Urinary bladder (tissue), 4 donors: Measurements from ENCODE around the gene MBD3. TPM values are rescaled to one million over a fixed set of nuclear protein-coding genes. Genes with fewer than 3 reads are reported as not detected.

ENCODE experiments used
- DNase-seq: peaks from one replicate; pipeline ENCODE4 v3.0.0-alpha.2; 2015; ENCODE audit errors: extremely low spot score
- H3K27ac ChIP-seq: one replicate; pipeline ENCODE4 v1.5.1; 2013; ENCODE audit warnings: low read depth, mild to moderate bottlenecking, moderate library complexity
- H3K36me3 ChIP-seq: one replicate; pipeline ENCODE4 v1.6.1; 2013; ENCODE audit warnings: mild to moderate bottlenecking, moderate library complexity; ENCODE audit not compliant: insufficient read depth
- H3K4me1 ChIP-seq: one replicate; pipeline ENCODE4 v1.6.1; 2013; ENCODE audit warnings: mild to moderate bottlenecking, moderate library complexity; ENCODE audit not compliant: insufficient read depth
- H3K4me3 ChIP-seq: one replicate; pipeline ENCODE4 v1.5.1; 2013; ENCODE audit warnings: low read depth, low read length
- WGBS: extraction: QIAGEN DNeasy Blood & Tissue Kit; methylation state at CpG from one replicate; pipeline ENCODE4 v1.1.7; 2013; 5-methylcytosine and 5-hydroxymethylcytosine counted together
- polyA plus RNA-seq: library from polyadenylated mRNA; stranded (reverse); fragments of 200-250 nt; gene quantifications from one replicate; pipeline ENCODE4 v1.2.3, GENCODE V29; 2013
- total RNA-seq: library from RNA; depleted of rRNA; stranded (reverse); fragments of >200 nt; gene quantifications from one replicate; pipeline ENCODE4 v1.2.3, GENCODE V29; 2014
- donor health status: healthy with polysubstance abuse.
- donor health status: healthy.

Gene MBD3
- total and polyA plus RNA-seq, 2 donors = 32.5 to 76.4 TPM

DNA sequence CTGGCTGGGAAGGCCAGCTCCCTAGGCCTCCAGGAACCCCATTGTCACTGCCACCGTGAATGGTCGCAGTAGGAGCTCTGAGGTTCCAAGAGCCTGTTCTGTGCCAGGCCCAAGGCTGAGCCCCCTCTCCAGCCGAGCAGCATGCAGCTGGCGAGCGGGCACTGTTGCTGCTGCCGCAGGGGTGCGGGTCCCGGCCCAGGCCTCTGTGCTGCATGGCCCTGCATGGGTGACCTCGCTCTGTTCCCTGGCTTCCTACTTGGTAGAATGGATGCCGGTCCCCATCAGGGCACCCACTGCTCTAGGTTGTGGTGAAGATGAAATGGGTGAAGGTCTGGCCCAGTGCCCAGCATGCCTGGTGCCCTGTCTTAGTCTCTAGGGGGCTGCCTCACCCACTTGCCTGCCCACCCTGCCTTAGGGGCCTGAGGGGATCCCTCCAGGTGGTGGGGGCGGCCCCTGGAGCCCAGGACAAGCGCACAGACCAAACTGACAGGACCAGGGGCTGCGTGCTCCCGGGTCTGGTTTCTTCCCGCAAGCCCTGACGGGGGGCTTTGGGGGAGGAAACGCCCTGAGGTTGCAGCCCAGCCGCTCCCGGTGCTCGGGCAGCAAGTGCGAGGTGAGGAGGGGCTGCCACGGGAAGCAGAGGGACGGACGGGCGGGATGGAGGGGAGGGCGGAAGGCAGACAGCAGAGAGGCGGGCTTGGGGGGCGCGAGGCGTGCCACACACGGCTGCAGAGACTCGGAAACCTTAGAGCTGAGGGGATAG is 21.3 kb upstream of the MBD3 start:
- peaks cover 5% of the 10 kb centered on the region for H3K36me3 ChIP-seq
- no peak overlapping the region for H3K27ac ChIP-seq
- H3K4me3 ChIP-seq = no peak overlapping the region
- no peak for DNase-seq
- no peaks in the 10 kb centered on the region for H3K4me1 ChIP-seq
- WGBS = 91% methylated on average over 32 of the region's 32 CpGs

- WGBS = 78% methylated on average over 9 of the region's 9 CpGs
- peaks cover 3% of the 10 kb centered on the region for H3K36me3 ChIP-seq
- H3K4me1 ChIP-seq = no peaks in the 10 kb centered on the region
- DNase-seq = no peak
- no peak overlapping the region for H3K4me3 ChIP-seq
- no peak overlapping the region for H3K27ac ChIP-seq
These were observed 20.5 kb upstream of the MBD3 start for GRCh38 chr19:1613146-1613545.

GRCh38 chr19:1612114-1613086 is 19.7 kb upstream of the MBD3 start:
- WGBS = 92% methylated on average over 39 of the region's 39 CpGs
- Histone ChIP-seq H3K27ac (no peak overlapping the region), H3K36me3 (peaks cover 3% of the 10 kb centered on the region), H3K4me1 (no peaks in the 10 kb centered on the region), H3K4me3 (no peak overlapping the region)
- no peak for DNase-seq

GRCh38 chr19:1611353-1611752 is 18.7 kb upstream of the MBD3 start:
- no peak for DNase-seq
- 93% methylated on average over 15 of the region's 15 CpGs for WGBS
- no peak overlapping the region for H3K4me3 ChIP-seq
- H3K36me3 ChIP-seq = peaks cover 3% of the 10 kb centered on the region
- H3K4me1 ChIP-seq = no peaks in the 10 kb centered on the region
- no peak overlapping the region for H3K27ac ChIP-seq

GRCh38 chr19:1610579-1610978 is 17.9 kb upstream of the MBD3 start:
- WGBS = 76% methylated on average over 11 of the region's 11 CpGs
- peaks cover 3% of the 10 kb centered on the region for H3K36me3 ChIP-seq

GRCh38 chr19:1609680-1610474 is 17.2 kb upstream of the MBD3 start:
- 88% methylated on average over 16 of the region's 16 CpGs for WGBS
- H3K4me1 ChIP-seq = no peaks in the 10 kb centered on the region
- no peaks in the 10 kb centered on the region for H3K36me3 ChIP-seq
- H3K4me3 ChIP-seq = no peak overlapping the region
- no peak for DNase-seq
- H3K27ac ChIP-seq = no peak overlapping the region

More at GRCh38 chr19:1610579-1610978, 17.9 kb upstream of the MBD3 start:
- Histone ChIP-seq H3K4me3 (no peak overlapping the region), H3K4me1 (no peaks in the 10 kb centered on the region), H3K27ac (no peak overlapping the region)
- no peak for DNase-seq

GRCh38 chr19:1609103-1609396 is 16.4 kb upstream of the MBD3 start:
- no peaks in the 10 kb centered on the region for H3K4me1 ChIP-seq
- no peaks in the 10 kb centered on the region for H3K36me3 ChIP-seq
- no peak overlapping the region for H3K27ac ChIP-seq
- no peak for DNase-seq
- 48% methylated on average over 10 of the region's 10 CpGs for WGBS
- H3K4me3 ChIP-seq = no peak overlapping the region

GRCh38 chr19:1608359-1609102 is 15.9 kb upstream of the MBD3 start:
- Histone ChIP-seq H3K36me3 (no peaks in the 10 kb centered on the region), H3K27ac (no peak overlapping the region), H3K4me1 (no peaks in the 10 kb centered on the region), H3K4me3 (no peak overlapping the region)
- 63% methylated on average over 23 of the region's 23 CpGs for WGBS
- no peak for DNase-seq

GRCh38 chr19:1606138-1606651 is 13.5 kb upstream of the MBD3 start:
- no peak for DNase-seq
- H3K27ac ChIP-seq = peak overlapping the region; percentile 62
- H3K4me1 ChIP-seq = no peaks in the 10 kb centered on the region
- H3K36me3 ChIP-seq = no peaks in the 10 kb centered on the region
- H3K4me3 ChIP-seq = peak overlapping the region; percentile 93
- WGBS = 16% methylated on average over 16 of the region's 16 CpGs

- no peaks in the 10 kb centered on the region for H3K4me1 ChIP-seq
- peak; percentile 91 for DNase-seq
- peak within 1 kb of the TSS; percentile 66 for H3K27ac ChIP-seq
- no peaks in the 10 kb centered on the region for H3K36me3 ChIP-seq
- peak within 1 kb of the TSS; percentile 93 for H3K4me3 ChIP-seq
- WGBS = under 1% methylated on average over 79 of the region's 79 CpGs
These were observed 12.8 kb upstream of the MBD3 start, which contains the start of gene UQCR11 for GRCh38 chr19:1605236-1606137. Gene UQCR11, minus strand, starts transcription at chr19:1605462. Its CDS starts 53 bp downstream, at chr19:1605409.

- Histone ChIP-seq H3K36me3 (peaks cover 3% of the 10 kb centered on the region), H3K4me1 (no peaks in the 10 kb centered on the region), H3K4me3 (no peak overlapping the region), H3K27ac (no peak overlapping the region)
- DNase-seq = no peak
- 95% methylated on average over 21 of the region's 21 CpGs for WGBS
These were observed 9.5 kb upstream of the MBD3 start for GRCh38 chr19:1602091-1602707.
